ENCODE measurements around the gene DDX60. TPM values are rescaled to one million over a fixed set of nuclear protein-coding genes. Genes with fewer than 3 reads are reported as not detected.
"Not testable (repeated sequence)": the region's sequence is repeated elsewhere in the genome, so short reads cannot be mapped to it uniquely, and the experiment has no call there.

DDX60 gene
- total and polyA plus RNA-seq, 7 experiments from 2014 or later = 15.8 to 121 (median 29.0) TPM

DNA sequence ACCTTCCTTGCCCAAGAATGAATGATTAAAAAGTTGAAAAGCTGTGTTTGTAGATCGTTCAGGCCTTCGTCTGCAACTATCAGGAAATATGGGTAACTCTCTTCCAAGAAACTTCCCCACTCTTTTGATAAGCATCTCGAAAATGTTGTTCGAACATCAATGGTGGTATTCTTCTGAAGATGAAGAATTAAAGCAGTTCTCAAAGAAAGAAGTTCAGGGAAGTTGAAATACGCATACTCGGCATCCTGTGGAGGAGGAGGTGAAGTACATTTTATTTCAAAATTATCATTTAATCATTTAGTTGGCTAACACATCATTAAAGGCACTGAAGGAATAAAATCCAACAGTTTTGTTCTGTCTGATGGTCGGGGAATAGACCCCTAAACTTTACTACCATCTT, 12.1 kb downstream of the DDX60 start:
- peak in 1 of 9 donors; percentile 9 for DNase-seq
- Histone ChIP-seq H3K9me3 (ENCODE audit: control insufficient read depth in 2 of 3, low read length in 3 of 3) (no peaks in the 10 kb centered on the region), H3K4me3 (ENCODE audit: low read length) (no peak overlapping the region), H3K4me1 (ENCODE audit: control insufficient read depth in 2 of 2, insufficient read depth in 2 of 2, low read length in 2 of 2) (peaks cover 0 to 7% of the 10 kb centered on the region in 2 donors), H3K27me3 (ENCODE audit: control insufficient read depth in 2 of 2, insufficient read depth in 2 of 2, low read length in 2 of 2) (no peaks in the 10 kb centered on the region), H3K36me3 (ENCODE audit: control insufficient read depth in 2 of 3, insufficient read depth in 3 of 3, low read length in 3 of 3) (peaks cover 5 to 23% (median 11%) of the 10 kb centered on the region in 3 experiments), H3K27ac (ENCODE audit: low read depth, low read length) (peak overlapping the region; percentile 38)
- Mint-ChIP-seq H3K4me1 (peaks cover 15 to 51% (median 36%) of the 10 kb centered on the region in 7 donors), H3K27ac (peak overlapping the region; percentile 48 to 84 (median 73)), H3K4me3 (peak overlapping the region in 8 of 10 donors; percentile 6 to 80 (median 44)), H3K9me3 (no peaks in the 10 kb centered on the region), H3K27me3 (no peaks in the 10 kb centered on the region), H3K36me3 (peaks cover 7 to 59% (median 44%) of the 10 kb centered on the region in 5 donors)
- ChIA-PET POLR2A (interaction anchor here (1.2 kb wide), 1 partner anchor 11 kb away, joined by 5 read pairs; no protein-coding TSS in a partner anchor), CTCF (no interaction called here)
- intact Hi-C loops (cut with micrococcal nuclease) = loop anchor here (1.0 to 5.0 kb wide), 2 partner anchors 11 to 526 kb away; no protein-coding TSS in a partner anchor
- ATAC-seq = no peak

DNA sequence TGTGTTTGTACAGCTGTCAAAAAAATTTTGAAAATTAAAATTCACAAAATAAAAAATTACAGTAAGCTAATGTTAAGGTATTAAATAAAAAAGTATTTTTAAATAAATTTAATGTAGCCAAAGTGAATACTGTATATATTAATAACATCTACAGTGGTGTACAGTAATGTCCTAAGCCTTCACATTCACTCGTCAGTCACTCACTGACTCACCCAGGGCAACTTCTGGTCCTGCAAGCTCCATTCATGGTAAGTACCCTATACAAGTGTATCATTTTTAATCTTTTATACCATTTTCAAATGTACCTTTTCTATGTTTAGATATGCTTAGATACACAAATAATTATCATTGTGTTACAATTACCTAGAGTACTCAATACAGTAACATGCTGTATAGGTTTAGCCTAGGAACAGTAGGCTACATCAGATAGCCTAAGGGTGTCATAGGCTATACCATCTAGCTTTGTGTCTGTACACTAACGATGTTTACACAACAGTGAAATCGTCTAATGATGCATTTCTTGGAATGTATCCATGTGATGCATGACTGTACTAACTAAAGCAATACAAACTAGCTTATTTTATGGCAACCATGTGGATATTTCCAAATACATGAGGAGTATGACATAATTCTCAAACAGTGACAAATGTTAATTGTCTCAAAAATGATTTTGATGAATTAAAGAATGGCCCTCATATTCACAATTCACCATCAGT, 13.7 kb downstream of the DDX60 start:
- H3K4me3 Mint-ChIP-seq = no peak overlapping the region
- no peak for ATAC-seq
- peaks cover 0 to 1% (median 0%) of the 10 kb centered on the region in 11 donors for H3K9me3 Mint-ChIP-seq
- no peaks in the 10 kb centered on the region for H3K27me3 ChIP-seq (ENCODE audit: control insufficient read depth in 2 of 2, insufficient read depth in 2 of 2, low read length in 2 of 2)
- intact Hi-C loops (cut with micrococcal nuclease) = loop anchor here in 1 of 2 donors (5.0 kb wide), 1 partner anchor 527 kb away; no protein-coding TSS in a partner anchor
- H3K27ac Mint-ChIP-seq = no peak overlapping the region
- no peak overlapping the region for H3K27ac ChIP-seq (ENCODE audit: low read depth, low read length)
- DNase-seq = no peak
- H3K27me3 Mint-ChIP-seq = no peaks in the 10 kb centered on the region
- ChIA-PET CTCF (no interaction called here), POLR2A (interaction anchor here (1.8 kb wide), 1 partner anchor 13 kb away, joined by 6 read pairs; no protein-coding TSS in a partner anchor)
- H3K4me1 ChIP-seq (ENCODE audit: control insufficient read depth in 2 of 2, insufficient read depth in 2 of 2, low read length in 2 of 2) = peaks cover 0 to 7% of the 10 kb centered on the region in 2 donors
- peaks cover 5 to 32% (median 11%) of the 10 kb centered on the region in 3 experiments for H3K36me3 ChIP-seq (ENCODE audit: control insufficient read depth in 2 of 3, insufficient read depth in 3 of 3, low read length in 3 of 3)
- peaks cover under 1 to 61% (median 50%) of the 10 kb centered on the region in 5 donors for H3K36me3 Mint-ChIP-seq
- H3K4me1 Mint-ChIP-seq = peaks cover 8 to 50% (median 34%) of the 10 kb centered on the region in 7 donors
- no peak overlapping the region for H3K4me3 ChIP-seq (ENCODE audit: low read length)
- no peaks in the 10 kb centered on the region for H3K9me3 ChIP-seq (ENCODE audit: control insufficient read depth in 2 of 3, low read length in 3 of 3)

DNA sequence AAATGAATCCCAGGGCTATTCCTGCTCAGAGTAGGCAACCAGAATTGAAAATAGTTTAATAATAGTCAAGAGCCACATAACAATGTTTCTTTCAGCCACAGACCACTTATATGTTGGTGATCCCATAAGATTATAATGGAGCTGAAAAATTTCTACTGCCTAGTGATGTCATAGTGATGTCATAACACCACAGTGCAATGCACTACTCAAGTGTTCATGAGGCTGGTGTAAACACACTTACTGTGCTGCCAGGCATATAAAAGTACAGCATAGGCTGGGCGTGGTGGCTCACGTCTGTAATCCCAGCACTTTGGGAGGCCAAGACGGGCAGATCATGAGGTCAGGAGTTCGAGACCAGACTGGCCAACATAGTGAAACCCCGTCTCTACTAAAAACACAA, 15.1 kb downstream of the DDX60 start:
- H3K4me3 Mint-ChIP-seq; DNase-seq; POLR2A ChIA-PET; CTCF ChIA-PET; H3K4me3 ChIP-seq (ENCODE audit: low read length); H3K27ac Mint-ChIP-seq; intact Hi-C loops (cut with micrococcal nuclease); ATAC-seq; H3K9me3 ChIP-seq (ENCODE audit: control insufficient read depth in 2 of 3, low read length in 3 of 3); H3K4me1 ChIP-seq (ENCODE audit: control insufficient read depth in 2 of 2, insufficient read depth in 2 of 2, low read length in 2 of 2); H3K27me3 ChIP-seq (ENCODE audit: control insufficient read depth in 2 of 2, insufficient read depth in 2 of 2, low read length in 2 of 2); H3K27ac ChIP-seq (ENCODE audit: low read depth, low read length); H3K27me3 Mint-ChIP-seq; H3K9me3 Mint-ChIP-seq: not testable (repeated sequence)
- H3K36me3 Mint-ChIP-seq = peaks cover 0 to 61% (median 52%) of the 10 kb centered on the region in 5 donors
- H3K36me3 ChIP-seq (ENCODE audit: control insufficient read depth in 2 of 3, insufficient read depth in 3 of 3, low read length in 3 of 3) = peaks cover 4 to 32% (median 5%) of the 10 kb centered on the region in 3 experiments
- peaks cover 3 to 46% (median 36%) of the 10 kb centered on the region in 7 donors for H3K4me1 Mint-ChIP-seq

DNA sequence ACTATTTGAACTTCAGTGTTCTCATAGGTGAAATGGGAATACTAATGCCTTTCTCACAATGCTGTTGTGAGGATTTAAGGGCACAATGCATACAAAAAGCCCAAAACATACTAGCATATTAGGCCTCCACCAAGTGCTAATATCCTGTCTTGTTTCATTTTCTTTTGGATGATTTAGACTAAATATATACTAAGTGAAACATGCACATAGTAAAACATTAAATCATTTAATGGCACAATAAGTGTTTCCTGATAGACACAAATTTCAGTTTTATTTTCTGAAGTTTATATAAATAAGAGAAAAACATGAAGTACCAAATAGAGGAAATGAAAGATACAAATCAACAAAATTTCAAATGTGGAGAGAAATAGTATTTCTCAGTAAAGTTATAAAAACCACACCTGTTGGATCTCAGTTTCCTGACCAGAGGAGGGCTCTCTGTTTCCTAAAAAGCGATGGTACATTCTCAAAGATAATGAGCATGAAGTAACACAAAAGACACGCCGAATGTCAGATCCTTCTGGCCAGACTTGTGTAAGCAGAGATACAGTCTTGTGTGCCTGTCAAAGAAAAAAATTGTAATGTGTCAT, 25.1 kb downstream of the DDX60 start:
- DNase-seq = no peak
- intact Hi-C loops (cut with micrococcal nuclease) = no loop called here
- no peaks in the 10 kb centered on the region for H3K4me1 ChIP-seq (ENCODE audit: control insufficient read depth in 2 of 2, insufficient read depth in 2 of 2, low read length in 2 of 2)
- H3K27me3 Mint-ChIP-seq = no peaks in the 10 kb centered on the region
- peaks cover 0 to 35% (median 10%) of the 10 kb centered on the region in 7 donors for H3K4me1 Mint-ChIP-seq
- H3K9me3 Mint-ChIP-seq = no peaks in the 10 kb centered on the region
- no peak for ATAC-seq
- ChIA-PET CTCF (no interaction called here), POLR2A (no interaction called here)
- H3K36me3 Mint-ChIP-seq = peaks cover 10 to 75% (median 50%) of the 10 kb centered on the region in 5 donors
- H3K4me3 ChIP-seq (ENCODE audit: low read length) = no peak overlapping the region
- H3K27ac ChIP-seq (ENCODE audit: low read depth, low read length) = no peak overlapping the region
- peaks cover 0 to 37% (median 14%) of the 10 kb centered on the region in 3 experiments for H3K36me3 ChIP-seq (ENCODE audit: control insufficient read depth in 2 of 3, insufficient read depth in 3 of 3, low read length in 3 of 3)
- H3K27me3 ChIP-seq (ENCODE audit: control insufficient read depth in 2 of 2, insufficient read depth in 2 of 2, low read length in 2 of 2) = no peaks in the 10 kb centered on the region
- H3K27ac Mint-ChIP-seq = no peak overlapping the region
- H3K9me3 ChIP-seq (ENCODE audit: control insufficient read depth in 2 of 3, low read length in 3 of 3) = no peaks in the 10 kb centered on the region
- H3K4me3 Mint-ChIP-seq = no peak overlapping the region

DNA sequence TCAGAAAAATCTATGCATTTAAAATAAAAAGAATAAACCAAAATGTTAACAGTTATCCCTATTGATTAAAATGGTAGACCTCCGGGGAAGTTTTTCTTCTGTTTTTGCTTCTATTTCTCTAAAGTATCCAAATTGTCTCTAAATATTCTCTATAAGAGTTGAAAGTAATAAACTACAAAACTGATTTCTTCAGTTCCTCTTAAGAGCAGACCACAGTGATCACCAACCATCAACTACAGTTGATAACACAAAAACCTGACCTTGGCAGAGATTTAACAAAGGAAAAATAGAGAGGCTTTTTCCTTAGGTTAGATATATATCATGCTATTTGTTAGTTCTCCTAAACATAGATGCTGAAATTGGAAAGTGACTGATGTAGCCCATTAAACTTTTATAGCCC, 27.3 kb downstream of the DDX60 start:
- ATAC-seq = no peak
- H3K27ac ChIP-seq (ENCODE audit: low read depth, low read length) = no peak overlapping the region
- H3K9me3 Mint-ChIP-seq = no peaks in the 10 kb centered on the region
- H3K27me3 ChIP-seq (ENCODE audit: control insufficient read depth in 2 of 2, insufficient read depth in 2 of 2, low read length in 2 of 2) = no peaks in the 10 kb centered on the region
- POLR2A ChIA-PET = interaction anchor here (0.6 kb wide), 1 partner anchor 137 kb away, joined by 4 read pairs; no protein-coding TSS in a partner anchor
- H3K36me3 Mint-ChIP-seq = peaks cover 10 to 64% (median 42%) of the 10 kb centered on the region in 5 donors
- H3K27me3 Mint-ChIP-seq = no peaks in the 10 kb centered on the region
- CTCF ChIA-PET = no interaction called here
- H3K4me1 Mint-ChIP-seq = peaks cover 0 to 29% (median 6%) of the 10 kb centered on the region in 7 donors
- no peaks in the 10 kb centered on the region for H3K4me1 ChIP-seq (ENCODE audit: control insufficient read depth in 2 of 2, insufficient read depth in 2 of 2, low read length in 2 of 2)
- intact Hi-C loops (cut with micrococcal nuclease) = no loop called here
- DNase-seq = no peak
- H3K9me3 ChIP-seq (ENCODE audit: control insufficient read depth in 2 of 3, low read length in 3 of 3) = no peaks in the 10 kb centered on the region
- H3K27ac Mint-ChIP-seq = no peak overlapping the region
- H3K36me3 ChIP-seq (ENCODE audit: control insufficient read depth in 2 of 3, insufficient read depth in 3 of 3, low read length in 3 of 3) = peaks cover 6 to 37% (median 14%) of the 10 kb centered on the region in 3 experiments
- H3K4me3 ChIP-seq (ENCODE audit: low read length) = no peak overlapping the region
- no peak overlapping the region for H3K4me3 Mint-ChIP-seq

DNA sequence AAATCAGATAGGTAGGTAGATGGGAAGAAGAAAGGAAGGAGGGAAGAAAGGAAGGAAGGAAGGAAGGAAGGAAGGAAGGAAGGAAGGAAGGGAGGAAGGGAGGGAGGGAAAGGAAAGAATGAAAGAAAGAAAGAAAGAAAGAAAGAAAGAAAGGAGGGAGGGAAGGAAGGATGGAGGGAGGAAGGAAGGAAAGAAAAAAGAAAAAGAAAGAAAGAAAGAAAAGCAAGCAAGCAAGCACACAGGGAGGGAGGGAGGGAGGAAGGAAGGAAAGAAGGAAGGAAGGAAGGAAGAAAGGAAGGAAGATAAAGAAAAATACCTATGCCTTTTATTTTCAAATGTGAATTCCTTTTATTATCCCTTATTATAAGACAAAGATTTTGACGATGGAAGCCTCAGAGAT, 32.7 kb downstream of the DDX60 start:
- H3K4me3 ChIP-seq (ENCODE audit: low read length); intact Hi-C loops (cut with micrococcal nuclease); H3K4me3 Mint-ChIP-seq; ATAC-seq; H3K27me3 Mint-ChIP-seq; DNase-seq; CTCF ChIA-PET; H3K27ac Mint-ChIP-seq; H3K9me3 Mint-ChIP-seq; H3K4me1 ChIP-seq (ENCODE audit: control insufficient read depth in 2 of 2, insufficient read depth in 2 of 2, low read length in 2 of 2); H3K27me3 ChIP-seq (ENCODE audit: control insufficient read depth in 2 of 2, insufficient read depth in 2 of 2, low read length in 2 of 2); H3K4me1 Mint-ChIP-seq; POLR2A ChIA-PET; H3K9me3 ChIP-seq (ENCODE audit: control insufficient read depth in 2 of 3, low read length in 3 of 3); H3K27ac ChIP-seq (ENCODE audit: low read depth, low read length): not testable (repeated sequence)
- H3K36me3 Mint-ChIP-seq = peaks cover 16 to 55% (median 48%) of the 10 kb centered on the region in 5 donors
- H3K36me3 ChIP-seq (ENCODE audit: control insufficient read depth in 2 of 3, insufficient read depth in 3 of 3, low read length in 3 of 3) = peaks cover 6 to 33% (median 16%) of the 10 kb centered on the region in 3 experiments
